HCT116 (cell line): ENCODE results near the gene LIN9. TPM values are rescaled to one million over a fixed set of nuclear protein-coding genes. Genes with fewer than 3 reads are reported as not detected.

Source experiments
- ATAC-seq: fragments of 200-7000 bp; cut with Tn5 transposase; 2 replicates; pipeline ENCODE4 v1.9.1; 2020; ENCODE audit warnings: mild to moderate bottlenecking, moderate library complexity
- BruUV-seq: library from RNA; stranded (reverse); fragments of 400-500 nt; replicated peaks from 2 replicates; lab custom pipeline; 2021; lab: Mats Ljungman, UMichigan
- CTCF ChIA-PET: fragments of 300-600 bp; sonication (Branson Sonifier 250); formaldehyde crosslinking; loops from one replicate; lab custom pipeline; 2021; ENCODE audit warnings: antibody characterized with exemption; lab: Charles Lee
- POLR2A ChIA-PET: fragments of 300-600, 350-600 bp; sonication (Branson Sonifier 250); formaldehyde crosslinking; loops from one replicate; lab custom pipeline; 2021; ENCODE audit warnings: antibody characterized with exemption; lab: Charles Lee
- RAD21 ChIA-PET, 2 experiments: fragments of 300-600 bp; sonication (Branson Sonifier 250); formaldehyde crosslinking; loops; one replicate each; lab custom pipeline; 2023; ENCODE audit warnings: low total read pairs in 2 of 2; ENCODE audit not compliant: uncharacterized antibody in 2 of 2, unreplicated experiment in 2 of 2, low non-redundant PET in 1 of 2; lab: Charles Lee
- DNase-seq: peaks from one replicate; pipeline ENCODE4 v3.0.0-alpha.2; 2010; ENCODE audit warnings: low read depth, low spot score
- H2AFZ ChIP-seq: fragments of 200-600 bp; shearing (Covaris generic), sonication (generic); 2 replicates; pipeline ENCODE4 v1.6.1; 2017; ENCODE audit warnings: low read depth, mixed run types, mixed read lengths, antibody characterized with exemption, low read length; ENCODE audit not compliant: poor library complexity, severe bottlenecking
- H3K27ac ChIP-seq: 2 replicates; pipeline ENCODE4 v1.5.1; 2012; ENCODE audit warnings: low read depth, low read length
- H3K27me3 ChIP-seq: fragments of 200-600 bp; sonication (generic); 2 replicates; pipeline ENCODE4 v1.6.1; 2016; ENCODE audit warnings: mixed run types, low read length, mixed read lengths; ENCODE audit not compliant: insufficient read depth
- H3K36me3 ChIP-seq, 2 experiments: fragments of 200-500 bp in 1 of 2; fragments of 200-600 bp in 1 of 2; sonication (Bioruptor generic) in 1 of 2; sonication (generic) in 1 of 2; 2 replicates each; pipeline versions ENCODE4 v1.5.1 to v1.6.1; 2014 to 2016; ENCODE audit warnings: low read length in 2 of 2, inconsistent platforms in 1 of 2, mixed read lengths in 1 of 2, mixed run types in 1 of 2; ENCODE audit not compliant: insufficient read depth in 2 of 2, control insufficient read depth in 1 of 2
- H3K4me1 ChIP-seq, 2 experiments: fragments of 200-600 bp in 1 of 2; sonication (generic) in 1 of 2; 2 replicates each; pipeline versions ENCODE4 v1.5.1 to v1.6.1; 2012 to 2017; ENCODE audit warnings: low read length in 2 of 2, inconsistent platforms in 1 of 2, mild to moderate bottlenecking in 1 of 2, mixed read lengths in 1 of 2, mixed run types in 1 of 2, moderate library complexity in 1 of 2; ENCODE audit not compliant: insufficient read depth in 2 of 2, control insufficient read depth in 1 of 2
- H3K4me2 ChIP-seq: fragments of 200-600 bp; sonication (generic); 2 replicates; pipeline ENCODE4 v1.6.1; 2017; ENCODE audit warnings: mixed run types, low read length, mixed read lengths
- H3K4me3 ChIP-seq, 2 experiments: fragments of 200-600 bp in 1 of 2; sonication (generic) in 1 of 2; replicated peaks in 1 of 2; 2 replicates each; pipeline ENCODE4 v1.5.1; 2011 to 2016; ENCODE audit warnings: low read length in 2 of 2, control low read depth in 1 of 2, low read depth in 1 of 2, mild to moderate bottlenecking in 1 of 2, mixed read lengths in 1 of 2, mixed run types in 1 of 2
- H3K79me2 ChIP-seq: fragments of 200-600 bp; sonication (generic); 2 replicates; pipeline ENCODE4 v1.6.1; 2017; ENCODE audit warnings: mild to moderate bottlenecking, mixed run types, low read length, moderate library complexity, mixed read lengths; ENCODE audit not compliant: insufficient read depth
- H3K9ac ChIP-seq: fragments of 200-600 bp; sonication (generic); 2 replicates; pipeline ENCODE4 v1.6.1; 2016; ENCODE audit warnings: low read length, mixed read lengths
- H3K9me2 ChIP-seq: fragments of 200-600 bp; sonication (generic), shearing (Covaris generic); 2 replicates; pipeline ENCODE4 v1.6.1; 2017; ENCODE audit warnings: mixed run types, mild to moderate bottlenecking, moderate library complexity; ENCODE audit not compliant: insufficient read depth
- H3K9me3 ChIP-seq, 2 experiments: fragments of 200-500 bp in 1 of 2; fragments of 200-600 bp in 1 of 2; sonication (Bioruptor generic) in 1 of 2; sonication (generic) in 1 of 2; 2 replicates each; pipeline ENCODE4 v1.6.1; 2014 to 2017; ENCODE audit warnings: low read length in 2 of 2, mixed read lengths in 2 of 2, inconsistent platforms in 1 of 2, low read depth in 1 of 2, mild to moderate bottlenecking in 1 of 2, mixed run types in 1 of 2, moderate library complexity in 1 of 2; ENCODE audit not compliant: control insufficient read depth in 1 of 2, insufficient read depth in 1 of 2
- H4K20me1 ChIP-seq: fragments of 200-600 bp; sonication (generic), shearing (Covaris generic); 2 replicates; pipeline ENCODE4 v1.6.1; 2017; ENCODE audit warnings: mixed run types, mild to moderate bottlenecking, moderate library complexity; ENCODE audit not compliant: insufficient read depth
- CTCF ChIP-seq, 3 experiments: fragments of 200-600 bp in 1 of 3; sonication (generic) in 1 of 3; IDR thresholded peaks in 2 of 3; conservative IDR thresholded peaks in 1 of 3; 2 replicates each; pipeline ENCODE4 v1.5.1; 2012 to 2017; ENCODE audit warnings: low read depth in 2 of 3, low read length in 2 of 3, antibody characterized with exemption in 1 of 3, borderline replicate concordance in 1 of 3, control low read depth in 1 of 3, mild to moderate bottlenecking in 1 of 3, mixed read lengths in 1 of 3, mixed run types in 1 of 3, moderate library complexity in 1 of 3; ENCODE audit not compliant: insufficient read depth in 1 of 3
- ELF1 ChIP-seq: IDR thresholded peaks from 2 replicates; pipeline ENCODE4 v1.6.1; 2012; ENCODE audit warnings: low read depth, borderline replicate concordance
- MAX ChIP-seq: IDR thresholded peaks from 2 replicates; pipeline ENCODE4 v1.6.1; 2012
- POLR2A ChIP-seq: IDR thresholded peaks from 2 replicates; pipeline ENCODE4 v1.7.0; 2011; ENCODE audit warnings: borderline replicate concordance; ENCODE audit not compliant: insufficient read depth, insufficient read length; ENCODE audit errors: extremely low read depth
- POLR2AphosphoS5 ChIP-seq: IDR thresholded peaks from 2 replicates; pipeline ENCODE4 v1.6.1; 2011; ENCODE audit warnings: mild to moderate bottlenecking, low read depth, low read length, moderate library complexity
- REST ChIP-seq: IDR thresholded peaks from 2 replicates; pipeline ENCODE4 v1.6.1; 2012; ENCODE audit warnings: low read depth
- SIN3A ChIP-seq: IDR thresholded peaks from 2 replicates; pipeline ENCODE4 v1.6.1; 2012; ENCODE audit warnings: low read depth
- SP1 ChIP-seq: IDR thresholded peaks from 2 replicates; pipeline ENCODE4 v1.6.1; 2012; ENCODE audit warnings: low read depth
- SRF ChIP-seq: IDR thresholded peaks from 2 replicates; pipeline ENCODE4 v1.6.1; 2012; ENCODE audit warnings: low read depth
- YY1 ChIP-seq: IDR thresholded peaks from 2 replicates; pipeline ENCODE4 v1.6.1; 2011; ENCODE audit warnings: low read length, low read depth, moderate library complexity, mild to moderate bottlenecking; ENCODE audit not compliant: insufficient replicate concordance; ENCODE audit errors: extremely low read depth
- ZFX ChIP-seq: fragments of 450-650 bp; IDR thresholded peaks from 2 replicates; pipeline ENCODE4 v1.6.1; 2017
- intact Hi-C: fragments of 100-400 bp; cut with micrococcal nuclease; formaldehyde crosslinking; loops from 2 replicates; pipeline ENCODE4 v1.10.0; 2022
- total RNA-seq: library from RNA; stranded (reverse); gene quantifications from one replicate; pipeline ENCODE4 v1.2.1, GENCODE V29; 2021; ENCODE audit not compliant: unreplicated experiment

The LIN9 gene
- total RNA-seq, 1 experiment from 2014 or later, result 9.3 TPM

GRCh38 chr1:226186124-226187018 lies 122.6 kb downstream of the LIN9 start, which contains the start of gene ACBD3:
ACBD3 (minus strand) TSS chr1:226186741; CDS start chr1:226186675, 66 bp downstream.
- no TSS peak for BruUV-seq
- DNase-seq, result peak; percentile 61
- Histone ChIP-seq H3K27me3 (no peaks in the 10 kb centered on the region), H3K27ac (peak within 1 kb of the TSS; percentile 91), H3K4me2 (peak within 1 kb of the TSS; percentile 97), H3K9me3 (no peaks in the 10 kb centered on the region), H4K20me1 (peaks cover 3% of the 10 kb centered on the region; the same call in 1 of the 2 replicates), H2AFZ (peak within 1 kb of the TSS; percentile 82), H3K79me2 (peaks cover 47% of the 10 kb centered on the region), H3K4me3 (peak within 1 kb of the TSS; percentile 90 to 98), H3K36me3 (peaks cover 0 to under 1% of the 10 kb centered on the region in 2 experiments; a peak in 1 of 4 replicates), H3K9me2 (no peaks in the 10 kb centered on the region), H3K9ac (peak within 1 kb of the TSS; percentile 78), H3K4me1 (peaks cover 20 to 38% of the 10 kb centered on the region in 2 experiments)
- peak; percentile 93 for ATAC-seq
- intact Hi-C loops, result no loop called here
- ChIA-PET RAD21 (no interaction called here), POLR2A (no interaction called here), CTCF (interaction anchor here (1.9 to 2.1 kb wide), 2 partner anchors 10 to 61 kb away, joined by 8 to 9 read pairs; no protein-coding TSS in a partner anchor)
- TF ChIP-seq POLR2A, result peak; percentile 84
- 0 out of 6 replicates have a peak, but pooled peaks of 1 of the 3 experiments have one; percentile 6 for TF ChIP-seq CTCF (IDR thresholded peaks at IDR 0.05 in 2 of 3, conservative IDR thresholded peaks at IDR 0.05 in 1 of 3; ENCODE audit: borderline replicate concordance in 1 of 3, insufficient read depth in 1 of 3, low read depth in 2 of 3, low read length in 2 of 3)
- peak; percentile 87 for TF ChIP-seq YY1
- no peak for TF ChIP-seq REST
- peak; percentile 44; the same call in 1 of the 2 replicates for TF ChIP-seq ELF1
- TF ChIP-seq SIN3A, result peak; percentile 82
- TF ChIP-seq MAX, result peak; percentile 53
- TF ChIP-seq SP1, result no peak
- TF ChIP-seq ZFX, result peak; percentile 81
- no peak for TF ChIP-seq SRF
- TF ChIP-seq POLR2AphosphoS5, result peak; percentile 96
